Fibroblast of skin of scalp (primary cell): ENCODE results near the gene UBTD1.
A peak's percentile ranks its signal among the peaks of the same experiment; 100 is the strongest.
"Not testable (repeated sequence)": the region's sequence is repeated elsewhere in the genome, so short reads cannot be mapped to it uniquely, and the experiment has no call there.

Experiments
- DNase-seq: peaks from one replicate; pipeline ENCODE4 v3.0.0-alpha.2; 2013

UBTD1 gene

DNA sequence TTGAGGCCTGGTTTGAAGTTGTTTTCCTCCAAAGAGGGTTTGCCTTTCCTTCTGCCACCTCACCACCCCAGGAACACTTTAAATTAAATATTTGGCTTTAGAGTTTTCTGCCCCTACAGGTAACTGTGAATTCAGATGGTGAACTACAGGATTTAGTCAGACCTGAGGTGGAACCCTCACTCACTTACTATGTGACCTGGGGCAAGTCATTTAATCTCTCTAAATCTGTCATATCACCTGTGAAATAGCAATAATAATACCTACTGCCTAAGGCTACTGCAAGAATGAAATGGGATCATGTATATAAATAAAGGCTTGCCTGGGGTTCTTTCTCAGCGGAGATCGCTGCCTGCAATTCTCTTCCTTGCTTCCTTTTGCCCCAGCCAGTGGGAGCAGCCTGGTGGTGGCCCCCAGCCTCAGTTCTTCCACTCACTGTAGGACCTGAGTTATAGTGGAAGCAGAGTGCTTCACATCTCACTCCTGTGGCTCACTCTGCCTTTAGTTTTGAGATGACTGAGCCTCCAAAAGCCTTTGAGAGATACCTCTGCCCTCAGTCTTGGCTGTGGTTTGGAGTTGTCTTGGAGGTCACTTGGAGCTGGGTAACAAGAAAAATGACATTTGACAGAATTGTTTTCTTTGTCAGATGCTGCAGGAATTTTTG lies 67.7 kb downstream of the UBTD1 start:
- DNase-seq = no peak

DNA sequence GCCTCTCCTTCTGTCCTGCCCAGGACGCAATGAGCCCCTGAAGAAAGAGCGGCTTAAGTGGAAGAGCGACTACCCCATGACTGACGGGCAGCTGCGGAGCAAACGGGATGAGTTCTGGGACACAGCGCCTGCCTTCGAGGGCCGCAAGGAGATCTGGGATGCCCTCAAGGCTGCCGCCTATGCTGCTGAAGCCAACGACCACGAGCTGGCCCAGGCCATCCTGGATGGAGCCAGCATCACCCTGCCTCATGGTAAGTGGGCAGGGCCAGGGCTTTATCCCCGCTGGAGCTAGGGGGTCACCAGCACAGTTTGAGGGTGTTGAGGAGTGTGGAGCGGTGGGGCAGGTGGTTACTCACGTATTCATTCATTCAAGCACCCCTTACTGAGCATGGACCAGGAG lies 69.2 kb downstream of the UBTD1 start:
- DNase-seq = no peak

DNA sequence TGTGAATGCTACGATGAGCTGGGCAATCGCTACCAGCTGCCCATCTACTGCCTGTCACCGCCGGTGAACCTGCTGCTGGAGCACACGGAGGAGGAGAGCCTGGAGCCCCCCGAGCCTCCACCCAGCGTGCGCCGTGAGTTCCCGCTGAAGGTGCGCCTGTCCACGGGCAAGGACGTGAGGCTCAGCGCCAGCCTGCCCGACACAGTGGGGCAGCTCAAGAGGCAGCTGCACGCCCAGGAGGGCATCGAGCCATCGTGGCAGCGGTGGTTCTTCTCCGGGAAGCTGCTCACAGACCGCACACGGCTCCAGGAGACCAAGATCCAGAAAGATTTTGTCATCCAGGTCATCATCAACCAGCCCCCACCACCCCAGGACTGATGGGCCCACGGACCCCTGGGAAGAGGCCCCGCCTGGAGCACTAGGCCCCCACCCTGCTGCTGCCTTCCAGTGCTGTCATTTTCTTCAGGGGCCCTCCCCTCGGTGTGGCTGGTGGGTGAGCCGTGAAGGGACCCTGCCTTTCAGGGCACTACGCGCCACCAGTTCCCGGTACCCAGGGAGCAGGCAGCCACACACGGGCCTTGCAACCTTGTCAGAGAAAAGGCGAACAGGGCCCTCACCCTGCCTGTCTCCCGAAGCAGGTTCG lies 71.5 kb downstream of the UBTD1 start:
- DNase-seq = no peak

- no peak for DNase-seq
Measured at GRCh38 chr10:97570789-97571471, 72.2 kb downstream of the UBTD1 start.

- DNase-seq = no peak
Measured at GRCh38 chr10:97571622-97572021, 72.9 kb downstream of the UBTD1 start.

DNA sequence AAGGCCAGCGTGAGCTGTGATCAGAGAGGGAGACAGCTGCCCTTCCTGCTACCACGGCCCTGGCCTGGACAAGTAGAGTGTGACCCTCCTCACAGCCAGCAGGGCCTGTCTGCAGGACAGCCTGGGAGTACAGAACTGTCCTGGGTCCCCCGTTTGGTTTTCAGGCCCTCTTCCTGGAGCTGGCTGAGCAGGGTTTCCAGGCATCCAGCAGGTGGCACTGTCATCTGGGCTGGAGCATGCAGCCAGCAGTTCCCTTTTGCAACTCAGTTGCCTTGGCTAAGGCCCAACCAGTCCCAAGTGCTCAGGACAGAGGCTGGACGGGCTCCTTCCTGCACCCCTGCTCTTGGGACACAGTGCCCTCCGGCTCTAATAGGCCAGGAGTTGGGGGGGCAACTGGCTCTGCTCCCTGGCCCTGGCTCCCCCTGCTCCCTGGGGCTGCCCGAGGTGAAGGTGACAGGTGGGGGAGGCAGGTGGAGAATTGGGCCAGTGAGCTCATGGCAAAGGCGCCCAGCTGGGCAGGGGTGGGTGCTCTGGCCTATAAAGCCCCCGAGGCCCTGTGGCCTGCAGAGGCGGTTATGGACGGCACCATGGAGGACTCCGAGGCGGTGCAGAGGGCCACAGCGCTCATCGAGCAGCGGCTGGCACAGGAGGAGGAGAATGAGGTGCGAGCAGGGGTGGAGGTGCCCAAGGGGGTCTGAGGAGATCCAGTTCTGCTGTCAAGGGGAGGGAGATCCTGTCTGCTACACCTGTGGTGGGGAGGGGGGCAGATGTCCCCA lies 73.7 kb downstream of the UBTD1 start, which contains the start of gene ANKRD2:
Gene ANKRD2 (plus strand): TSS at position 566 of the 776 bp plus-strand sequence. CDS start 10 bp downstream, at position 576.
- DNase-seq = peak; percentile 76

DNA sequence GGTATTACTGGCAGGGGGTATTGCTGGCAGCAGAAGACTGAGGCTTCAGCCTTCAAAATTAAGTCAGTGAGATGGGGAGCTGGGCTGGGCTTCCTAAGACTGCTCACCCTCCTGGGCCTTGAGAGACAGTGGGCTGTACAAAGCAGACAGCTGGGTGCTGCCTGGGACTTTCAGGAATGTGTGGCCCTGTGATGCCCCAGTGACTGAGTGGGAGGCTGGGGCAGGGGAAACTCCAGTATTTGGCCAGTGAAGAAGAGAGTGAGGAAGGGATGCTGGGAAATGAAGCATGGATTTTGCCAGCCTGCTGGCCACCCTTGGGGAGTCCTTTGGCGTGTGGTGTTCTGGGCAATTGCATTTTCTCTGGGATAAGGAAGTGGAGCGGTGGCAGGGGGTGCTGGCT lies 74.3 kb downstream of the UBTD1 start:
- DNase-seq = peak; percentile 36

- DNase-seq = no peak
Measured at GRCh38 chr10:97573672-97574071, 74.9 kb downstream of the UBTD1 start.

GRCh38 chr10:97574374-97575126 lies 75.8 kb downstream of the UBTD1 start:
- DNase-seq = peak; percentile 91

DNA sequence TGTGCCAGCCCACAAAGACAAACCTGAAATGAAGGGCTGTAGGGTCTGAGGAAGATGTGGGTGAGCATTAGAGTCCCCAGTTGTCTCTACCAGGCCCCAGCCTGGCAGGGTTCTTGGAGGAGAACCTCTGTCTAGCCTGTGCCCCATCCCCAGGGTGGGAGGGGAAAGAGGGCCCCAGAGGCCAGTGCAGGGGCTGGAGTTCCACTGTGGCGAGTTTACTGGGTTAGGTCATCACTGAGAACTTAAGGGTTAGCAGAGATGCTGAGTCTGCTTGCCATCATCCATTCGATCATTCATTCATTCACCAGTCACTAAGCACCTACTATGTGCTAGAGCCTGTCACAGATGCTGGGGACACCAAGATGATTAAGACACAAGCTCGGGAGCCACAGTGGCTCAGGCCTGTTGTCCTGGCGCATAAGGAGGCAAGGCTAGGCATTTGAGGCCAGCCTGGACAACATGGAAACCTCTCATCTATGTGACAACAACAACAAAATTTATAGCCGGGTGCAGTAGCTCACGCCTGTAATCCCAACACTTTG lies 76.5 kb downstream of the UBTD1 start:
- peak; percentile 38 for DNase-seq

DNA sequence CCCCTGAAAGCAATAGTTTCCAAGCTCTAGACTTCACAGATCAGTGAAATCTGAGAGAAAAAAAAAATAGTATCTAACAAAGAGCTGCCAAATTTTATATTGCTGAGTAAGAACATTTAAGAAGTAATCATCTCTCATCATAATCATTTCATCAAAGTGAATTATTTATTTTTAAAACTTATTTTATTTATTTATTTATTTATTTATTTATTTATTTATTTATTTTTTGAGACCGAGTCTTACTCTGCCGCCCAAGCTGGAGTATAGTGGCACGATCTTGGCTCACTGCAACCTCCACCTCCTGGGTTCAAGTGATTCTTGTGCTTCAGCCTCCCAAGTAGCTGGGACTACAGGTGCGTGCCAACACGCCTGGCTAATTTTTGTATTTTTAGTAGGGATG lies 77.8 kb downstream of the UBTD1 start:
- DNase-seq = not testable (repeated sequence)

DNA sequence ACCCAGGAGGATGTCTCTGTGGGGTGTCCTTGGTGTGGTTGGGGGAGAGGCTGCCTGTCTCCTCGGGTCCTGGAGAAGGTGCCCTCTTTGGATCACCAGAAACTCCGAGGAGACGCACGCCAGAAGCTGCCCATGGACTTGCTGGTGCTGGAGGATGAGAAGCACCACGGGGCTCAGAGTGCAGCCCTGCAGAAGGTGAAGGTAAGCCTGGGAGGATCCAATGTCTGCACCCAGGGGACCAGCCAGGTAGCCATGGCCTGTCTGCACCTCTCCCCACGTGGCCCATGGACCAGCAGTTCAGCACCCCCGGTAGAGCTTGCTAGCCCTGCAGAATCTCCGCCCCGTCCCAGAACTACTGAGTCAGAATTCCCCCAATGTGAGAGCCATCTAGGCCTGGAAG lies 79.0 kb downstream of the UBTD1 start:
- DNase-seq = no peak

DNA sequence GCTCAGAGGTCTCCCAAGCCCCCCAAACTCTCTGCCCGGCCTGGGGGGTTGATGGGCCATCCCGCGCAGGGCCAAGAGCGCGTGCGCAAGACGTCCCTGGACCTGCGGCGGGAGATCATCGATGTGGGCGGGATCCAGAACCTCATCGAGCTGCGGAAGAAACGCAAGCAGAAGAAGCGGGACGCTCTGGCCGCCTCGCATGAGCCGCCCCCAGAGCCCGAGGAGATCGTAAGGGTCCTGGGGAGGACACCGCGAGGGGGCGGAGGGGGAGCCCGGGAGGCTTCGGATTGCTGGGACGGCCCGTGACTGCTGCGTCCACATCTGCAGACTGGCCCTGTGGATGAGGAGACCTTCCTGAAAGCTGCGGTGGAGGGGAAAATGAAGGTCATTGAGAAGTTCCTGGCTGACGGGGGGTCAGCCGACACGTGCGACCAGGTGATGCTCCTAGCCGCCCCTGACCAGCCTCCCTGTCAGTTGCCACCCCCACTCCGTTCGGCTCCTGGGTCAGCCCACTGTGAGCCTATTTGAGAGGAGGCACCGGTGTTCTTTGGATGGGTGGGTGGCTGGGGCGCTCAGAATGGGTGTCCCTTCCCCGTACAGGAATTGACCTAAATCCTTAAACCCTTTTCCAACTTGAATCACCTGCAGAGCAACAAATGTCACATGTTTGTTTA lies 79.6 kb downstream of the UBTD1 start:
- no peak for DNase-seq

DNA sequence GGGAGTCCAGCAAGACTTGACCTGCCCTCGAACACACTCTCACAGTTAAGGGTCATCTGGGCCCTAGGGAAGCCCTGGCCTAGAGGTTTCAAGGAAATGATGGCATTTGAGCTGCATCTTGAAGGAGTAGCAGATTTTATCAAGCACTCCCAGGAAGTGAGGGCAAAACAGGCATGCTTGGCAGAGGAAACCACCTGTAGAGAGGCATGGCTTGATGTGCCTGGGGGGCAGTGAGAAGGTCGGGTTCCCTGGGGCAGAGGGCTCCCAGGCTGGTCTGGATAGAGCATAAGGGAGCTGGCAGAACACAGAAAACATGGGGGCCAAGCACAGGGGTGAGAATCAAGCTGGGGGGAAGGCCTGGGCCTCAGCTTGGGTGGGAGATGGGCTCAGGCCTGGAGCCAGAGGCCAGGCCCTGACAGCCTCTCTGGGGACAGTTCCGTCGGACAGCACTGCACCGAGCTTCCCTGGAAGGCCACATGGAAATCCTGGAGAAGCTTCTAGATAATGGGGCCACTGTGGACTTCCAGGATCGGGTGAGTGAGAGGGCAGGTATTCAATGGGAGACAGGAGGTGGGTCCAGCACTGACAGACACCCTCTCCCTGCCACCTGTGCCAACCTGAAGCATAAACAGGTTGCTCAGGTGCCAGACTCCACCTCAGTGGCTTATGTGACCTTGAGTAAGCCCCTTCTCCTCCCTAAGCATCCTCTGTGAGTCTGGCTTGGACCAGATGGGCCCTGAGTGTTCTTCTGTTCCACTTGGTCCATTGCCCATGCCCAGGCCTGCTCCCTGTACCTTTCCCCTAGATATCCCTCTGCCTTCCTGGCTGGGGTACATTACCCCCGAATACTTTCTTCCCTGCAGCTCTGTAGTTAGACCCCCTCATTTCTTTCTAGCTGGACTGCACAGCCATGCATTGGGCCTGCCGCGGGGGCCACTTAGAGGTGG lies 82.0 kb downstream of the UBTD1 start:
- DNase-seq = no peak

DNA sequence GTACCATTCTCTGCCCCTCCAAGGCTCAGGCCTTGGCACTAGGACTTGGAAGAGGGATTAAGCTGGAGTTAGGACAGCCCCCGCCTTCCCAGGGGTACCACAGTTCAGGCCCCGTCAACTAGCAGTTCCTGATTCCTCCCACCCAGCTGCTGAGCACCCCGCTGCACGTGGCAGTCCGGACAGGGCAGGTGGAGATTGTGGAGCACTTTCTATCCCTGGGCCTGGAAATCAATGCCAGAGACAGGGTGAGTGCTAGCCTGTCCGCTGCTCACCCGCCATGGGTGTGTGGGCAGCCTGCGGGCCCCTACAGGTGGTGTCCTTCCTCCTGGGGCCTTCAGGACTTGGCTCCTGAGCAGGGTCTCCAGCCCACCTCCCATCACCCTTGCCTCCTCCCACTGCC lies 83.4 kb downstream of the UBTD1 start:
- no peak for DNase-seq

DNA sequence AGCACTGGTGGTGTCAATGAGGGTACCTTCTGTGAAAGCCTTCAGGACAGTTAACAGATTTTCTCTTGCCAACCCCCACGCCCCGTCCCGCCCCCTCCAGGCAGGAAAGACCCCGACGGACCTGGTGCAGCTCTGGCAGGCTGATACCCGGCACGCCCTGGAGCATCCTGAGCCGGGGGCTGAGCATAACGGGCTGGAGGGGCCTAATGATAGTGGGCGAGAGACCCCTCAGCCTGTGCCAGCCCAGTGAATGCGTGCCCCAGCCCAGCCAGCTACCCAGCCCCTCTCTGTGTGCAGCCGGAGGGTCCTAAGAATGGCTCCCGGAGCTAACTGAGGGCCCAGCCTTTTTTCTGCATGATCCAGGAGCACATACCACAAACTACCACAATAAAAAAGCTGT lies 84.8 kb downstream of the UBTD1 start:
- DNase-seq = no peak

GRCh38 chr10:97584060-97584797 lies 85.5 kb downstream of the UBTD1 start, which contains the start of gene HOGA1:
HOGA1 (plus strand) TSS chr10:97584389; CDS start chr10:97584704, 315 bp downstream.
- peak; percentile 80 for DNase-seq

DNA sequence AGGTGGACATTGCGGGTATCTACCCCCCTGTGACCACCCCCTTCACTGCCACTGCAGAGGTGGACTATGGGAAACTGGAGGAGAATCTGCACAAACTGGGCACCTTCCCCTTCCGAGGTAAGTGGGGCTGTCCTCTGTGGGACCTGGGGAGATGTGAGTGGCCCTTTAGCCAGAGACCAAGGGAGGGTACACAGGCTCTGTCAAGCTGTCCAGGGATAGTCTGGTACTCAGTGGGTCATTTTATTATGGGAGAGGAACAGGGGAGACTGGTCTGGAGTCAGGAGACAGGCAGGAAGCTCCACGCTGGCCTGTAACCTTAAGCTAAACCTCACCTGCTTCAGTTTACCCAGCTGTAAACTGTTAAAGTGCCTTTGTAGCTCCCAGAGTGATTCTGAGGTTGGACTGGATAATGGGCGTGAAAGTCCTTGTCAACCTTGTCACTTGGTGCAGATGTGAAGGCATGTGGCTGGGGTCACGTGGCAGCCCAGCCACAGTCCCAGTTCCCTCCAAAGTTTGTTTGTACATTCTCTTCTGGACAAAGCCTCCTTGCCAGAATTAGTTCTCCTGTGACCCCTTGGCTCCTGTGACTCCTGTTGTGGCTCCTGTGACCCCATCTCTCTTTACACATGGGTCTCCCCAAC lies 86.2 kb downstream of the UBTD1 start:
- no peak for DNase-seq

DNA sequence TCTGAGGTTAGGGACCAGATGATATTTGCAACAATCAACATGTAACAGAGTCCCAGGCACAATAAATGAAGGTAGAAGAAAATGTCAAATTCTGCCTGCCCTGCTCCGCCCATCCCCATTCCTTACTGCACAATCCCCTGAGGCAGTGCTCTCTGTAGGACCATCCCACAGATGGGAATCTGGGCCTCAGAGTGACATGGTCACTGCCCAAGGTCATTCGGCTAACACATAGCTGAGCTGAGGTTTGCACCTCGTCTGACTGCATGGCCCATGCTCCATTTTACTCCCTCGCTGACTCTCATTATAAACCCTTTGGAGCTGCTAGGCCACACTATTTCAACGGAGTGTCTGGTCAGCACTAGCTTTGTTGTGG lies 86.7 kb downstream of the UBTD1 start:
- DNase-seq = no peak
